ENCODE results near the gene ZNF346.
A peak's percentile ranks its signal among the peaks of the same experiment; 100 is the strongest.

DNA sequence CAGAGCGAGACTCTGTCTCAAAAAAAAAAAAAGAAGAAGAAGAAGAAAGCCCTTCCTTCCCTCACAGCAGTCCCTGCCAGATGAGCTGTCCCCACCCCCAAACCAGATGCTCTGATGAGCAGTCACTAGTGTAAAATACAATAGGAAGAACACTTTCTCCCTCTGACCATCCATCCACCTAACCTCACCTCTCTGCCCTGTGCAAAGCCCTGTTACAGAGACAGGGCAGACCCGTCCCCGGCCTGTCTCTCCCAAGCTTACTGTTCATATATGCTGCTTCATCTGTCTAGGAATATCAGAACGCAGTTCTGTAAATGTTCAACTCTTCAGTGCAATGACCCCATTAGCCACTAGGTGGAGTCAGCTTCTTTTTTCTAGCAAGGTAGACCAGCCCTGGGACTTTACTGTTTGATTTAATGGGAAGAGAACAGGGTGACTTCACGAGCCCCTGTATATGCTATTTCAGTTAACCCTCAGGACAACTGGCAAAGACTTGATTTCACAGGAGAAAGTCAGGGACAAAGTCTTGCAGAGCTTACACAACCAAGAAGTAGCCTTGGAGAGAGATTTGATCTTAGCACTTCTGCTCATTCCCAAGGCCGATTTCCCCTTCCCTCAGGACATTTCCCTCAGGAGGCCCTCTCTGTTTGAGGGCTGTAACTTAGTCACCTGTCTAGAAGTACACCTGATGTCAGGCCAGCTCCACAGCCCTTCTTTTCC, 49.3 kb downstream of the ZNF346 start:
- TF ChIP-seq POLR2A (IDR thresholded peaks at IDR 0.05): no peak
- TF ChIP-seq, protein P1, sequence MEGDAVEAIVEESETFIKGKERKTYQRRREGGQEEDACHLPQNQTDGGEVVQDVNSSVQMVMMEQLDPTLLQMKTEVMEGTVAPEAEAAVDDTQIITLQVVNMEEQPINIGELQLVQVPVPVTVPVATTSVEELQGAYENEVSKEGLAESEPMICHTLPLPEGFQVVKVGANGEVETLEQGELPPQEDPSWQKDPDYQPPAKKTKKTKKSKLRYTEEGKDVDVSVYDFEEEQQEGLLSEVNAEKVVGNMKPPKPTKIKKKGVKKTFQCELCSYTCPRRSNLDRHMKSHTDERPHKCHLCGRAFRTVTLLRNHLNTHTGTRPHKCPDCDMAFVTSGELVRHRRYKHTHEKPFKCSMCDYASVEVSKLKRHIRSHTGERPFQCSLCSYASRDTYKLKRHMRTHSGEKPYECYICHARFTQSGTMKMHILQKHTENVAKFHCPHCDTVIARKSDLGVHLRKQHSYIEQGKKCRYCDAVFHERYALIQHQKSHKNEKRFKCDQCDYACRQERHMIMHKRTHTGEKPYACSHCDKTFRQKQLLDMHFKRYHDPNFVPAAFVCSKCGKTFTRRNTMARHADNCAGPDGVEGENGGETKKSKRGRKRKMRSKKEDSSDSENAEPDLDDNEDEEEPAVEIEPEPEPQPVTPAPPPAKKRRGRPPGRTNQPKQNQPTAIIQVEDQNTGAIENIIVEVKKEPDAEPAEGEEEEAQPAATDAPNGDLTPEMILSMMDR (IDR thresholded peaks at IDR 0.05 in 8 of 11, conservative IDR thresholded peaks at IDR 0.05 in 3 of 11): peak; percentile 63 to 89 (median 84)

Data from spleen (tissue), 7 donors.